K562 (cell line): ENCODE data around the gene RNASEH2A. TPM values are rescaled to one million over a fixed set of nuclear protein-coding genes. Genes with fewer than 3 reads are reported as not detected.

Experiments used
- BHLHE40 ChIP-seq: IDR thresholded peaks from 2 replicates; pipeline ENCODE4 v1.6.1; 2011; ENCODE audit warnings: low read length, improper control_type of control experiment
- CAMTA2 ChIP-seq: fragments of 250-450 bp; sonication (Bioruptor Pico); conservative IDR thresholded peaks from 2 replicates; pipeline ENCODE4 v1.5.1; 2022
- ETV1 ChIP-seq: fragments of 450-650 bp; conservative IDR thresholded peaks from 2 replicates; pipeline ENCODE4 v1.6.1; 2016; ENCODE audit warnings: missing genetic modification characterization, control low read depth, low read depth, missing compliant biosample characterization
- HMG20A ChIP-seq: fragments of 450-650 bp; formaldehyde crosslinking; conservative IDR thresholded peaks from 2 replicates; pipeline ENCODE4 v1.4.0; 2020; ENCODE audit warnings: mild to moderate bottlenecking, mixed read lengths
- KLF1 ChIP-seq: fragments of 450-650 bp; IDR thresholded peaks from 2 replicates; pipeline ENCODE4 v1.6.1; 2016; ENCODE audit warnings: missing genetic modification characterization, missing compliant biosample characterization
- MEF2A ChIP-seq: IDR thresholded peaks from 2 replicates; pipeline ENCODE4 v1.6.1; 2011; ENCODE audit warnings: low read depth, mild to moderate bottlenecking, low read length, moderate library complexity; ENCODE audit not compliant: control insufficient read depth
- NFIX ChIP-seq: fragments of 250-450 bp; sonication (Bioruptor Pico); IDR thresholded peaks from 2 replicates; pipeline ENCODE4 v1.4.0; 2020; ENCODE audit warnings: low read depth, mild to moderate bottlenecking, moderate library complexity
- NR4A1 ChIP-seq, 2 experiments: fragments of 250-450 bp in 1 of 2; fragments of 450-650 bp in 1 of 2; sonication (Bioruptor Pico) in 1 of 2; IDR thresholded peaks; 2 replicates each; pipeline versions ENCODE4 v1.4.0 to v1.6.1; 2016 to 2020; ENCODE audit warnings: mild to moderate bottlenecking in 2 of 2, missing compliant biosample characterization in 1 of 2, missing genetic modification characterization in 1 of 2, moderate library complexity in 1 of 2
- PHB ChIP-seq: fragments of 250-450 bp; sonication (Bioruptor Pico); IDR thresholded peaks from 2 replicates; pipeline ENCODE4 v1.5.0; 2021
- RCOR1 ChIP-seq, 2 experiments: IDR thresholded peaks; 2 replicates each; pipeline ENCODE4 v1.6.1; 2012; ENCODE audit warnings: low read depth in 2 of 2, low read length in 2 of 2, borderline replicate concordance in 1 of 2, improper control_type of control experiment in 1 of 2
- RFX5 ChIP-seq: IDR thresholded peaks from 2 replicates; pipeline ENCODE4 v1.6.1; 2011; ENCODE audit warnings: low read depth, mild to moderate bottlenecking, improper control_type of control experiment, low read length
- SMARCA4 ChIP-seq: fragments of 450-650 bp; IDR thresholded peaks from 2 replicates; pipeline ENCODE4 v1.6.1; 2016
- SOX6 ChIP-seq: fragments of 450-650 bp; IDR thresholded peaks from 2 replicates; pipeline ENCODE4 v1.6.1; 2014; ENCODE audit warnings: mild to moderate bottlenecking
- TBL1XR1 ChIP-seq, 2 experiments: IDR thresholded peaks; 2 replicates each; pipeline ENCODE4 v1.6.1; 2012; ENCODE audit warnings: improper control_type of control experiment in 2 of 2, low read length in 2 of 2, mild to moderate bottlenecking in 1 of 2
- TRIM28 ChIP-seq: fragments of 450-650 bp; IDR thresholded peaks from 2 replicates; pipeline ENCODE4 v1.6.1; 2017
- ZNF766 ChIP-seq: fragments of 200-800 bp; sonication (Bioruptor generic); conservative IDR thresholded peaks from 2 replicates; pipeline ENCODE4 v1.6.1; 2016; ENCODE audit warnings: missing genetic modification characterization, missing compliant biosample characterization
- ZZZ3 ChIP-seq: fragments of 450-650 bp; IDR thresholded peaks from 2 replicates; pipeline ENCODE4 v1.6.1; 2016; ENCODE audit warnings: antibody characterized with exemption, mild to moderate bottlenecking, moderate library complexity
- polyA plus RNA-seq, 8 experiments: library from polyadenylated mRNA; depleted of rRNA in 4 of 8; stranded (reverse) in 5 of 8; unstranded in 3 of 8; fragments of >200 nt; fragmentation: Nextera tagmentation in 2 of 8; fragmentation: Illumina TruSeq in 1 of 8; extraction: Ambion mirVana in 2 of 8; extraction: Trizol in 1 of 8; gene quantifications; 2 replicates each; pipeline versions ENCODE4 v1.2.1 to v1.2.3, GENCODE V29; 2011 to 2014; ENCODE audit warnings: inconsistent platforms in 1 of 8, missing spikeins in 1 of 8
- total RNA-seq, 7 experiments: library from RNA; depleted of rRNA in 6 of 7; stranded (reverse); fragments of >200 nt in 6 of 7; fragmentation: Illumina TruSeq in 2 of 7; extraction: Trizol in 2 of 7; gene quantifications; 2 replicates each; pipeline versions ENCODE4 v1.2.1 to v1.2.3, GENCODE V29; 2011 to 2021; ENCODE audit warnings: low replicate concordance in 1 of 7
- TF ChIP-seq, protein P1 (sequence below): IDR thresholded peaks from 2 replicates; pipeline ENCODE4 v1.6.1; 2011; ENCODE audit not compliant: insufficient read length; ENCODE audit errors: extremely low read depth
- TF ChIP-seq, protein P2 (sequence below): fragments of 450-650 bp; IDR thresholded peaks from 2 replicates; pipeline ENCODE4 v1.6.1; 2016; ENCODE audit warnings: low read depth
- TF ChIP-seq, protein P3 (sequence below): sonication (generic); formaldehyde crosslinking; IDR thresholded peaks from 2 replicates; pipeline ENCODE4 v1.9.0; 2022; ENCODE audit warnings: mild to moderate bottlenecking, missing genetic modification reagents

Gene RNASEH2A
- total and polyA plus RNA-seq, 9 of the 15 experiments (the other 6 are each of a cell fraction or from before 2014, with no cell fraction given), result 22.3 to 78.0 (median 61.7) TPM

DNA sequence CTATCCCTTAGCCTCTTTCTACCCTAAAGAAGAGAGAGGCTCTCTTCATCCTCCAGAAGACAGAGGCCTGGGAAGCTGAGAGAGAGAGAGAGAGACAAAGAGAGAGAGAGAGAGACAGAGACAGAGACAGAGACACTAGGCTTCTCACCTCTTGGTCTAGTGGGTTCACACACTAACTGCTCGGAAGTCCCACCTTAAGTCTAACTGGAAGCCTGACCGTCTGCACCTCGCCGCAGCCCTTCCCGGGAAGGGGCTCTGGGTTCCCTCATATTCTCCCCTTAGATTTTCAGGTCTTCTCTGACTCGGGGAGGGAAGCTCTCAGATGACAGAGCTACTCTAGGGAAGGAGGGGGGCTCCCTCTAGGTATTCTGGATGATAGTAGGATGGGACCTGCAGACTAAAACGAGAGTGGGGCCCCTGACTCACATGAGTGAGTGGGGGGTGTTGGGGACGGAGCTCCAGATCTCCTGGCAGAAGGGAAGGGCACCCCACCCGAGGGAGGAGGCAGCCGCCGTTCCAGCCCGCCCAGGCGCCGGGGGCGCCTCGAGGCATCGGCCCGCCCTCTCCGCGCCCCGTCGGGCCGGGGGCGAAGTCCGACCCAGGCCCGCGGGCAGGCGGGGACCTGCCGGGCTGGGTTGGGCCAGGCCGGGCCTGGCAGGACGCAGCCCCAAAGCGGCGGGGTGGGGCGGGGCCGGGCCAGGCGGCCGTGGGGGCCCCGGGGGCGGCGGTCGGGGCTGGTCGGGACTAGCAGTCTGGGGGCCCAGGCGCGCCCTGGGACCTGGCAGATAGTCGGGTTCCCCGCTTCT, 17.1 kb upstream of the RNASEH2A start (continued):
- TF ChIP-seq TBL1XR1 (IDR thresholded peaks at IDR 0.05; ENCODE audit: low read length in 2 of 2) (no peak), HMG20A (CRISPR knock-in tag) (no peak), RFX5 (no peak), RCOR1 (IDR thresholded peaks at IDR 0.05; ENCODE audit: borderline replicate concordance in 1 of 2, low read depth in 2 of 2, low read length in 2 of 2) (peak in 1 of 2 experiments; percentile 58; a peak in 1 of 4 replicates), SMARCA4 (0 out of 2 replicates have a peak, but pooled peaks have one; percentile 23), ETV1 (tag) (no peak), BHLHE40 (no peak), SOX6 (no peak), CAMTA2 (CRISPR knock-in tag) (no peak), ZZZ3 (no peak), NFIX (CRISPR knock-in tag) (no peak), ZNF766 (CRISPR knock-in tag) (peak; percentile 56; the same call in 1 of the 2 replicates), MEF2A (no peak), TRIM28 (no peak), KLF1 (tag) (no peak), NR4A1 (CRISPR knock-in tag; IDR thresholded peaks at IDR 0.05) (no peak), NR4A1 (tag; IDR thresholded peaks at IDR 0.05) (0 out of 2 replicates have a peak, but pooled peaks have one; percentile 24), PHB (CRISPR knock-in tag) (no peak)
- TF ChIP-seq, protein P1, sequence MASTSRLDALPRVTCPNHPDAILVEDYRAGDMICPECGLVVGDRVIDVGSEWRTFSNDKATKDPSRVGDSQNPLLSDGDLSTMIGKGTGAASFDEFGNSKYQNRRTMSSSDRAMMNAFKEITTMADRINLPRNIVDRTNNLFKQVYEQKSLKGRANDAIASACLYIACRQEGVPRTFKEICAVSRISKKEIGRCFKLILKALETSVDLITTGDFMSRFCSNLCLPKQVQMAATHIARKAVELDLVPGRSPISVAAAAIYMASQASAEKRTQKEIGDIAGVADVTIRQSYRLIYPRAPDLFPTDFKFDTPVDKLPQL, result no peak
- TF ChIP-seq, protein P2, sequence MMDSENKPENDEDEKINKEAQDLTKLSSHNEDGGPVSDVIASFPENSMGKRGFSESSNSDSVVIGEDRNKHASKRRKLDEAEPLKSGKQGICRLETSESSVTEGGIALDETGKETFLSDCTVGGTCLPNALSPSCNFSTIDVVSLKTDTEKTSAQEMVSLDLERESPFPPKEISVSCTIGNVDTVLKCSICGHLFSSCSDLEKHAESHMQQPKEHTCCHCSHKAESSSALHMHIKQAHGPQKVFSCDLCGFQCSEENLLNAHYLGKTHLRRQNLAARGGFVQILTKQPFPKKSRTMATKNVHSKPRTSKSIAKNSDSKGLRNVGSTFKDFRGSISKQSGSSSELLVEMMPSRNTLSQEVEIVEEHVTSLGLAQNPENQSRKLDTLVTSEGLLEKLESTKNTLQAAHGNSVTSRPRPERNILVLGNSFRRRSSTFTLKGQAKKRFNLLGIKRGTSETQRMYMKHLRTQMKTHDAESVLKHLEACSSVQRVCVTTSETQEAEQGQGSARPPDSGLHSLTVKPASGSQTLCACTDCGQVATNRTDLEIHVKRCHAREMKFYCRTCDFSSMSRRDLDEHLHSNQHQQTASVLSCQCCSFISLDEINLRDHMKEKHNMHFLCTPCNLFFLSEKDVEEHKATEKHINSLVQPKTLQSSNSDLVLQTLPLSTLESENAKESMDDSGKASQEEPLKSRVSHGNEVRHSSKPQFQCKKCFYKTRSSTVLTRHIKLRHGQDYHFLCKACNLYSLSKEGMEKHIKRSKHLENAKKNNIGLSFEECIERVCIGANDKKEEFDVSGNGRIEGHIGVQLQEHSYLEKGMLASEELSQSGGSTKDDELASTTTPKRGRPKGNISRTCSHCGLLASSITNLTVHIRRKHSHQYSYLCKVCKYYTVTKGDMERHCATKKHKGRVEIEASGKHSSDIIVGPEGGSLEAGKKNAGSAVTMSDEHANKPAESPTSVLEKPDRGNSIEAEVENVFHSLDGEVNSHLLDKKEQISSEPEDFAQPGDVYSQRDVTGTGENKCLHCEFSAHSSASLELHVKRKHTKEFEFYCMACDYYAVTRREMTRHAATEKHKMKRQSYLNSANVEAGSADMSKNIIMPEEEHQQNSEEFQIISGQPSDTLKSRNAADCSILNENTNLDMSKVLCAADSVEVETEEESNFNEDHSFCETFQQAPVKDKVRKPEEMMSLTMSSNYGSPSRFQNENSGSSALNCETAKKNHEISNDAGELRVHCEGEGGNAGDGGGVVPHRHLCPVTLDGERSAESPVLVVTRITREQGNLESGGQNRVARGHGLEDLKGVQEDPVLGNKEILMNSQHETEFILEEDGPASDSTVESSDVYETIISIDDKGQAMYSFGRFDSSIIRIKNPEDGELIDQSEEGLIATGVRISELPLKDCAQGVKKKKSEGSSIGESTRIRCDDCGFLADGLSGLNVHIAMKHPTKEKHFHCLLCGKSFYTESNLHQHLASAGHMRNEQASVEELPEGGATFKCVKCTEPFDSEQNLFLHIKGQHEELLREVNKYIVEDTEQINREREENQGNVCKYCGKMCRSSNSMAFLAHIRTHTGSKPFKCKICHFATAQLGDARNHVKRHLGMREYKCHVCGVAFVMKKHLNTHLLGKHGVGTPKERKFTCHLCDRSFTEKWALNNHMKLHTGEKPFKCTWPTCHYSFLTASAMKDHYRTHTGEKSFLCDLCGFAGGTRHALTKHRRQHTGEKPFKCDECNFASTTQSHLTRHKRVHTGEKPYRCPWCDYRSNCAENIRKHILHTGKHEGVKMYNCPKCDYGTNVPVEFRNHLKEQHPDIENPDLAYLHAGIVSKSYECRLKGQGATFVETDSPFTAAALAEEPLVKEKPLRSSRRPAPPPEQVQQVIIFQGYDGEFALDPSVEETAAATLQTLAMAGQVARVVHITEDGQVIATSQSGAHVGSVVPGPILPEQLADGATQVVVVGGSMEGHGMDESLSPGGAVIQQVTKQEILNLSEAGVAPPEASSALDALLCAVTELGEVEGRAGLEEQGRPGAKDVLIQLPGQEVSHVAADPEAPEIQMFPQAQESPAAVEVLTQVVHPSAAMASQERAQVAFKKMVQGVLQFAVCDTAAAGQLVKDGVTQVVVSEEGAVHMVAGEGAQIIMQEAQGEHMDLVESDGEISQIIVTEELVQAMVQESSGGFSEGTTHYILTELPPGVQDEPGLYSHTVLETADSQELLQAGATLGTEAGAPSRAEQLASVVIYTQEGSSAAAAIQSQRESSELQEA, result no peak
- TF ChIP-seq, protein P3, sequence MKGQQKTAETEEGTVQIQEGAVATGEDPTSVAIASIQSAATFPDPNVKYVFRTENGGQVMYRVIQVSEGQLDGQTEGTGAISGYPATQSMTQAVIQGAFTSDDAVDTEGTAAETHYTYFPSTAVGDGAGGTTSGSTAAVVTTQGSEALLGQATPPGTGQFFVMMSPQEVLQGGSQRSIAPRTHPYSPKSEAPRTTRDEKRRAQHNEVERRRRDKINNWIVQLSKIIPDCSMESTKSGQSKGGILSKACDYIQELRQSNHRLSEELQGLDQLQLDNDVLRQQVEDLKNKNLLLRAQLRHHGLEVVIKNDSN (CRISPR knock-in tag), result no peak
